Rectal smooth muscle tissue (tissue), 1 donor: ENCODE data around the gene BBC3.
"Not testable (repeated sequence)": the region's sequence is repeated elsewhere in the genome, so short reads cannot be mapped to it uniquely, and the experiment has no call there.

Experiments used
- H3K27ac ChIP-seq: one replicate; pipeline ENCODE4 v1.7.0; 2013; ENCODE audit warnings: low read depth, low read length, inconsistent platforms
- H3K27me3 ChIP-seq: one replicate; pipeline ENCODE4 v1.7.0; 2013; ENCODE audit warnings: low read length; ENCODE audit not compliant: control insufficient read depth, insufficient read depth
- H3K36me3 ChIP-seq: one replicate; pipeline ENCODE4 v1.7.0; 2013; ENCODE audit warnings: low read length; ENCODE audit not compliant: control insufficient read depth, insufficient read depth
- H3K4me1 ChIP-seq: one replicate; pipeline ENCODE4 v1.7.0; 2013; ENCODE audit warnings: low read length; ENCODE audit not compliant: control insufficient read depth, insufficient read depth
- H3K4me3 ChIP-seq: one replicate; pipeline ENCODE4 v1.7.0; 2013; ENCODE audit warnings: low read length
- H3K9ac ChIP-seq: one replicate; pipeline ENCODE4 v1.7.0; 2013; ENCODE audit warnings: low read length

The BBC3 gene

GRCh38 chr19:47268028-47268427 is 37.0 kb upstream of the BBC3 start:
- no peak overlapping the region for H3K4me3 ChIP-seq
- H3K9ac ChIP-seq = no peak overlapping the region
- no peaks in the 10 kb centered on the region for H3K4me1 ChIP-seq
- H3K36me3 ChIP-seq = peaks cover 33% of the 10 kb centered on the region
- no peaks in the 10 kb centered on the region for H3K27me3 ChIP-seq
- no peak overlapping the region for H3K27ac ChIP-seq

DNA sequence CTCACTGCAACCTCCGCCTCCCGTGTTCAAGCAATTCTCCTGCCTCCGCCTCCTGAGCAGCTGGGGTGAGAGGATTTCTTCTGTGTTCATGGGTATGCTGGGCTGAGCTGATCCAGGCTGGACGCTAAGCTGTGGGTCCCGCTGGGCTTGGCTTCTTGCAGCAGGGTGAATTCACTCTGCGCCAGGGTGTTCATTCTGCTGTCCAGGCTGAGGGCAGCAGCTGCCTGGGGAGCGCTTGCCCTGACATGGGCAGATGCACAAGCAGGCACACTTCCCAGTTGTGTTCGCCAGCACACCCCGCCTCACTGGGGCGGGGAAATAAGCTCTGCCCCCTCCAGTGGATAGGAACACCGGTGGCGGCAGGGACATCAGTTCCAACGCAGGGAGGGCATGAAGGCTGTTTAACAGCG is 36.4 kb upstream of the BBC3 start:
- H3K4me1 ChIP-seq = no peaks in the 10 kb centered on the region
- H3K27ac ChIP-seq = no peak overlapping the region
- H3K36me3 ChIP-seq = peaks cover 34% of the 10 kb centered on the region
- H3K27me3 ChIP-seq = no peaks in the 10 kb centered on the region
- no peak overlapping the region for H3K9ac ChIP-seq
- H3K4me3 ChIP-seq = no peak overlapping the region

- no peaks in the 10 kb centered on the region for H3K4me1 ChIP-seq
- no peak overlapping the region for H3K27ac ChIP-seq
- H3K4me3 ChIP-seq = no peak overlapping the region
- no peaks in the 10 kb centered on the region for H3K27me3 ChIP-seq
- H3K36me3 ChIP-seq = peaks cover 34% of the 10 kb centered on the region
- no peak overlapping the region for H3K9ac ChIP-seq
Observed at GRCh38 chr19:47266401-47266941, 35.5 kb upstream of the BBC3 start.

GRCh38 chr19:47264629-47265028 is 33.6 kb upstream of the BBC3 start:
- no peaks in the 10 kb centered on the region for H3K27me3 ChIP-seq
- H3K4me1 ChIP-seq = no peaks in the 10 kb centered on the region
- no peak overlapping the region for H3K4me3 ChIP-seq
- H3K9ac ChIP-seq = no peak overlapping the region
- no peak overlapping the region for H3K27ac ChIP-seq
- peaks cover 37% of the 10 kb centered on the region for H3K36me3 ChIP-seq

DNA sequence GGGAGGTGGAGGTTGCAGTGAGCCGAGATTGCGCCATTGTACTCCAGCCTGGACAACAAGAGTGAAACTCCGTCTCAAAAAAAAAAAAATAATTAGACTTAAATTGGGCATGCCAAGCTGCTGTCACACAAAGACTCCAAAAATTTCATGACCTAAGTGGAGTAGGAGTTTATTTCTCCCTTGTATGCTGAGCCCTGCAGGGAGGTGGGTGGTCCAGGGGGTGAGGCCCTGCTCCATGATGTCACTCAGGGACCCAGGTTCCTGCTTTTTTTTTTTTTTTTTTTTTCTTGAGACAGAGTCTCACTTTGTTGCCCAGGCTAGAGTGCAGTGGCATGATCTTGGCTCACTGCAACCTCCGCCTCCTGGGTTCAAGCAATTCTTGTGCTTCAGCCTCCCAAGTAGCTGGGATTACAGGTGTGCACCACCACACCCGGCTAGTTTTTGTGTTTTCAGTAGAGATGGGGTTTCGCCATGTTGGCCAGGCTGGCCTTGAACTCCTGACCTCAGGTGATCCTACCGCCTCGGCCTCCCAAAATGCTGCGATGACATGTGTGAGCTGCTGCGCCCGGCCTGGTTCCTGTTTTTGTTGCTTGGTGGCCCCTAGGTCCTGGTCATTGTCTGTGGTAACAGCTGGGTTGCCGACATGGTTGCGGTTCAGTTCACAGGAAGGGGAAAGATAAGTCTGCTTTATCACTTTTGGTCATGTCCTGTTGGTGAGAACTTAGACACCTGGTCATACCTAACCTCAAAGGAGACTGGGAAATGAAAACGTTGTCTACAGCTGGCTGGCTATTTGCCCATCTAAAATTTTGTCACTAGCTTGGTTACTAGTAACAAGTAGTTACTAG is 31.2 kb upstream of the BBC3 start:
- peaks cover 43% of the 10 kb centered on the region for H3K36me3 ChIP-seq
- not testable (repeated sequence) for H3K27ac ChIP-seq, H3K9ac ChIP-seq, H3K4me3 ChIP-seq, H3K27me3 ChIP-seq
- H3K4me1 ChIP-seq = peaks cover 12% of the 10 kb centered on the region

DNA sequence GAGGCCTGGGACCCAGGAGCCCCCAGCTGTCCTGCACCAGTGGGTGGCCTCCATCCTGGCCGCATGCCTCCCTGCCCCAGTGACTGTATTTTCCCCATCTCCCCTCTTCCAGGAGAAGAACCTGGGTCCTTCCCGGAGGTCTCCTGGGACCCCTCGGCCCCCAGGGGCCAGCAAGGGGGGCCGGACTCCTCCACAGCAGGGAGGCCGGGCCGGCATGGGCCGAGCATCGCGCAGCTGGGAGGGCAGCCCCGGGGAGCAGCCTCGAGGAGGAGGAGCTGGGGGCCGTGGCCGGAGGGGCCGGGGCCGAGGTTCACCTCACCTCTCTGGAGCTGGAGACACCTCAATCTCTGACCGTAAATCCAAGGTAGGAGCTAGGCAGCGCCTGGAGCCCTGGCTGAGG is 29.5 kb upstream of the BBC3 start:
- no peak overlapping the region for H3K27ac ChIP-seq

DNA sequence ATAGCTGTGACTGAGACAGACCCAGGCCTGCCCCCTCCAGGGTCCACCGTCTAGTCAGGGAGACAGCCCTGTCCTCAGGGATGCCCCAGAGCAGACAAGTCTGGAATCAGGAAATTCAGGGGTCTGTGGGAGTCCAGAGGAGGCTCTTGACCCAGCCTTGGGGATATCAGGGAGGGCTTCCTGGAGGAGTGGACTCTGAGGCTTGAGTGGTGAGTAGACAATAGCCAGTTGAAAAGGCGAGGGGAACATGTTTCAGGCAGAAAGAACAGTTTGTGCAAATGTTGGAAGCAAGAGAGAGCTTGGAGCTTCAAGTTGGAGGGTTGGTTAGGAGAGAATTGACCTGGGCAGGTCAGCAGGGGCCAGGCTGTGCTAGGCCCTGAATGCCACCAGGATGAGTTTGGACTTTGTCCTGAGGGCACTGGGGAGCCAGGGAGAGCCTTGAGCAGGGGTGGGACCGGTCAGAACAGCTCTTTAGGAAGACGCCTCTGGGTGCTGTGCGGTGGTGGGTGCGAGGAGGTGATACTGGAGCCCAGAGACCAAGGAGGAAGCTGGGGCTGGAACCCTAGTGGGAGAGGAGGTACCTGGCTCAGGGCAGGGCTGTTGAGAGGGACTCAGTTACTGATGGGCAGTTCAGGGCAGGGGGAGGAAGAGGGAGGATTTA is 28.0 kb upstream of the BBC3 start:
- peak overlapping the region; percentile 90 for H3K27ac ChIP-seq
- peaks cover 30% of the 10 kb centered on the region for H3K36me3 ChIP-seq
- H3K9ac ChIP-seq = no peak overlapping the region
- H3K4me3 ChIP-seq = no peak overlapping the region
- no peaks in the 10 kb centered on the region for H3K27me3 ChIP-seq
- H3K4me1 ChIP-seq = peaks cover 12% of the 10 kb centered on the region

More for the DNA sequence above, 29.5 kb upstream of the BBC3 start:
- Histone ChIP-seq H3K4me3 (no peak overlapping the region), H3K9ac (no peak overlapping the region), H3K4me1 (peaks cover 12% of the 10 kb centered on the region), H3K36me3 (peaks cover 38% of the 10 kb centered on the region), H3K27me3 (no peaks in the 10 kb centered on the region)

GRCh38 chr19:47258434-47258833 is 27.4 kb upstream of the BBC3 start:
- H3K36me3 ChIP-seq = peaks cover 30% of the 10 kb centered on the region
- H3K27ac ChIP-seq = peak overlapping the region; percentile 90
- no peaks in the 10 kb centered on the region for H3K27me3 ChIP-seq
- no peak overlapping the region for H3K9ac ChIP-seq
- H3K4me3 ChIP-seq = peak overlapping the region; percentile 59
- peaks cover 12% of the 10 kb centered on the region for H3K4me1 ChIP-seq

DNA sequence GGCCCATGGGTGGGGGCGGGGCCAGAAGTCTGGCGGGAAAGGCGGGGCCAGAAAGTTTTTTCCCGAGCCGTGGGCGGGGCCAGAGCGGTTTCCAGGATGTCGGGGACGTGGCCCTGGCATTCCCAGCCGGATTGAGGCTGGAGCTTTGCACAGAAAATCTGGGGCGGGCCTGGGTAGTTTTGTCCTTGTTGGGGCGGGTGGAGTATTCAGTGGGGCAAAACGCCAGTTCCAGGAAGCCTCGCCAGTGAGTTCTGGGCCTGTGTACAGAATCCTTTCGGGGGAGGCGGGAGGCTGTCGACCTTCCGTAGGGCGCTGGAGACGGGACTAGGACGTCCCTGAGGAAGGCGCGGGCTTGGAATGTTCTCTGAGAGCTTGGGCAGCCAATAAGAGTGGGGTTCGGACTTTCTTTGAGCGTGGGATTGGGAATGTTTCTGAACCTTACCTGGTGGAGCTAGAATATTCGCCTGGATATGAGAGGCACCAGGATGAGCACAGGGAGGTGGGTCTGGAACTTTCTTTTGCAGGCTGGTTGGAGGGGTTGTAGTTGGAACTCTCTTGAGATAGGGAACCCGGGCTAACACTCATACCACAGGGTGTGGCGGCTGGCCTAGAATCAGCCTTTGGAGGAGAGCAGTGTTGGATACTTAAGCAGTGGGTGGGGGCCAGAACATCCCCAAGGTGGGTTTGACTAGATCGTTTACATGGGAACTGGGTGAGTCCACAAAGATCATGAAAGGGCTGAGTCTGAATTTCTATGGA is 26.6 kb upstream of the BBC3 start:
- Histone ChIP-seq H3K9ac (no peak overlapping the region), H3K27me3 (no peaks in the 10 kb centered on the region), H3K4me3 (peak overlapping the region; percentile 59), H3K4me1 (peaks cover 12% of the 10 kb centered on the region), H3K27ac (peak overlapping the region; percentile 90), H3K36me3 (peaks cover 27% of the 10 kb centered on the region)

DNA sequence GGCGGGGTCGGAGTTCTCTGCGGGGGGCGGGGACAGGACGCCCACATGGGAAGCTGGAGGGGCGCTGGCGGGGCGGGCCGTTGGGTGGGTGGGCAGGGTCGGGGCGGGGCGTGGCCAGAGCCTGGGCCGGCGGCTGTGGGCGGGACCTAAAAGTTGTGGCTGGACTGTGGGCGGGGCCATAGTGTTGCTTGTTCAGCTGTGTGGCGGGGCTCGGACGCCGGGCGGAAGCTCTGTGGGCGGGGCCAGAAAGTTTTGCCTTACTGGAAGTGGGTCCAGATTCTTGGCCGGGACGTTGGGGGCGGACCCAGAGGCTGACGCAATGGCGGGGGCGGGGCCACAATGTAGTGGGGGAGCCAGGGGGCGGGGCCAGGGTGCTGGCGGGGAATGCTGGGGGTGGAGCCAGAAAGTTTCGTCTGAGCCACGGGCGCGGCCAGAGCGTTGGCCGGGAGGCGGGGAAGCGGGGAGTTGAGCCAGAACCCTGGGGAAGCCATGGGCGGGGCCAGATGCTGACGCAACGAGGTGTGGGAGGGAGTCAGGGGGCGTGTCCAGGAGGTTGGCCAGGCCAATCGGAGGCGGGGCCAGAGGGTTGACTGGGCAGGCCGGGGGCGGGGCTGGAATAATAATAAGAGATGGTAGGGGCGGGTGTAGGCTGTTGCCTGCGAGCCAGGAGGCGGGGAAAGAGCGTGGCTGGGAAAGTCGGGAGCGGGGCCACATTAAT is 25.9 kb upstream of the BBC3 start:
- Histone ChIP-seq H3K4me1 (peaks cover 12% of the 10 kb centered on the region), H3K9ac (no peak overlapping the region), H3K4me3 (peak overlapping the region; percentile 59), H3K36me3 (peaks cover 27% of the 10 kb centered on the region), H3K27ac (peak overlapping the region; percentile 90), H3K27me3 (no peaks in the 10 kb centered on the region)

DNA sequence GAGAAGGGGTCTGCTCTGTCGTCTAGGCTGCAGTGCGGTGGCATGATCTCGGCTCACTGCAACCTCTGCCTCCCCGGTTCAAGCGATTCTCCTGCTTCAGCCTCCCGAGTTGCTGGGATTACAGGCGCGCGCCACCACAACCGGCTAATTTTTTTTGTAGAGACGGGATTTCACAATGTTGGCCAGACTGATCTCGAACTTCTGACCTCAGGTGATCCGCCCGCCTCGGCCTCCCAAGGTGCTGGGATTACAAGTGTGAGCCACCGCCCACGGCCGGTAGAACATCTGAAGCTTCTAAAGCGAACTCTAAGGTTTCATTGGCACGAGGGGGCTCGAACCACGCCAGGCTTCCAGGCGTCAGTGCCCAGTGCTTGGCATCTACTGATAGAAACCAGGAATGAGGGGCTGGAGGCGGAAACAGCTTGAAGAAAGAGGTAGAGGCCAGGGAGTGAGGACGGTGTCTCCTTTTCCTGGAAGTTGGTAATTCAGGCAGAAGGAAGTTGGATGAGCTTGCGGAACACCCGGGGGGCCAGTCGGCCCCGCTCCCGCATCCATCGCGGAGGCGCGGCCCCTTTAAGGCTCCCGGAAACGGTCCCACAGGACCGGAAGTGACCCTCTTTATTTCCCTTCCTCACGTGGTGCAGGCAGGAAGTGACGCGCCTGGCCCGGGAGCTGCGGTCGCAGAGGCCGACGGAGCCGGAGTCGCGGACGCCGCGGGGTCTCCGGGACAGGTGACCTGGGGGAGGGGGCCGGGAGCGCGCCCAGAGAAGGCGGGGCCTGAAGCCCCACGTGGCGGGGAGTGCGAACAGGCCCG is 25.1 kb upstream of the BBC3 start, which contains the start of gene CCDC9:
Gene CCDC9 (plus strand): TSS at position 647 of the 814 bp plus-strand sequence. CDS start 1,876 bp downstream, outside the sequence.
- no peaks in the 10 kb centered on the region for H3K27me3 ChIP-seq
- peak within 1 kb of the TSS; percentile 66 for H3K9ac ChIP-seq
- peaks cover 12% of the 10 kb centered on the region for H3K4me1 ChIP-seq
- peak within 1 kb of the TSS; percentile 75 for H3K4me3 ChIP-seq
- peaks cover 24% of the 10 kb centered on the region for H3K36me3 ChIP-seq
- peak within 1 kb of the TSS; percentile 90 for H3K27ac ChIP-seq
